Lung (tissue), 12 donors: Measurements from ENCODE around the gene ADNP2. TPM values are rescaled to one million over a fixed set of nuclear protein-coding genes. Genes with fewer than 3 reads are reported as not detected.

Source experiments
- ATAC-seq: fragments of 200-7000 bp; cut with Tn5 transposase; one replicate; pipeline ENCODE4 v1.9.1; 2020; ENCODE audit warnings: moderate number of reproducible peaks; ENCODE audit not compliant: insufficient read depth, low FRiP score
- DNase-seq, 3 donors: peaks; one replicate each; pipeline ENCODE4 v3.0.0-alpha.2; 2013 to 2017
- H3K27ac ChIP-seq, 2 donors: one replicate each; pipeline ENCODE4 v1.5.1; 2013; ENCODE audit warnings: mild to moderate bottlenecking in 2 of 2, moderate library complexity in 2 of 2, control low read depth in 1 of 2, inconsistent platforms in 1 of 2, low read depth in 1 of 2, low read length in 1 of 2
- H3K27me3 ChIP-seq, 3 donors: one replicate each; pipeline ENCODE4 v1.5.1; 2013; ENCODE audit warnings: low read length in 2 of 3; ENCODE audit not compliant: control insufficient read depth in 3 of 3, insufficient read depth in 3 of 3
- H3K36me3 ChIP-seq, 4 donors: one replicate each; pipeline ENCODE4 v1.5.1; 2013; ENCODE audit warnings: low read length in 4 of 4, mild to moderate bottlenecking in 1 of 4, moderate library complexity in 1 of 4; ENCODE audit not compliant: control insufficient read depth in 4 of 4, insufficient read depth in 4 of 4
- H3K4me1 ChIP-seq, 5 donors: one replicate each; pipeline ENCODE4 v1.5.1; 2013; ENCODE audit warnings: low read length in 5 of 5, mild to moderate bottlenecking in 2 of 5, moderate library complexity in 1 of 5; ENCODE audit not compliant: control insufficient read depth in 5 of 5, insufficient read depth in 5 of 5
- H3K4me3 ChIP-seq: one replicate; pipeline ENCODE4 v1.5.1; 2013; ENCODE audit warnings: mild to moderate bottlenecking, control low read depth, moderate library complexity
- H3K9ac ChIP-seq, 2 donors: one replicate each; pipeline ENCODE4 v1.5.1; 2013; ENCODE audit warnings: low read length in 2 of 2, control low read depth in 1 of 2; ENCODE audit not compliant: insufficient read depth in 1 of 2
- H3K9me3 ChIP-seq, 4 donors: one replicate each; pipeline ENCODE4 v1.5.1; 2013; ENCODE audit warnings: low read length in 3 of 4, mild to moderate bottlenecking in 1 of 4, moderate library complexity in 1 of 4; ENCODE audit not compliant: control insufficient read depth in 4 of 4, insufficient read depth in 3 of 4
- WGBS, 2 donors: extraction: QIAGEN DNeasy Blood & Tissue Kit; methylation state at CpG; one replicate each; pipeline ENCODE4 v1.1.7; 2013; 5-methylcytosine and 5-hydroxymethylcytosine counted together
- polyA plus RNA-seq, 2 donors: library from polyadenylated mRNA; stranded (reverse); fragments of 200-250 nt; gene quantifications; one replicate each; pipeline ENCODE4 v1.2.1, GENCODE V29; 2013
- total RNA-seq, 2 donors: library from RNA; depleted of rRNA in 1 of 2; stranded (reverse); fragments of >200 nt in 1 of 2; gene quantifications; one replicate each; pipeline ENCODE4 v1.2.1, GENCODE V29; 2014 to 2021
- TF ChIP-seq, protein P1 (sequence below): IDR thresholded peaks from 2 replicates; pipeline ENCODE4 v1.5.1; 2012; ENCODE audit warnings: mild to moderate bottlenecking; ENCODE audit errors: control extremely low read depth, extremely low read depth
- donor health status: control.
- donor health status: control.
- donor health status: Bipolar disorder and iron deficiency.
- donor health status: healthy.
- donor health status: DM: yes; HTN: yes; CAD: no.

ADNP2 gene
- total and polyA plus RNA-seq, 4 donors, result 4.9 to 16.3 (median 12.1) TPM

DNA sequence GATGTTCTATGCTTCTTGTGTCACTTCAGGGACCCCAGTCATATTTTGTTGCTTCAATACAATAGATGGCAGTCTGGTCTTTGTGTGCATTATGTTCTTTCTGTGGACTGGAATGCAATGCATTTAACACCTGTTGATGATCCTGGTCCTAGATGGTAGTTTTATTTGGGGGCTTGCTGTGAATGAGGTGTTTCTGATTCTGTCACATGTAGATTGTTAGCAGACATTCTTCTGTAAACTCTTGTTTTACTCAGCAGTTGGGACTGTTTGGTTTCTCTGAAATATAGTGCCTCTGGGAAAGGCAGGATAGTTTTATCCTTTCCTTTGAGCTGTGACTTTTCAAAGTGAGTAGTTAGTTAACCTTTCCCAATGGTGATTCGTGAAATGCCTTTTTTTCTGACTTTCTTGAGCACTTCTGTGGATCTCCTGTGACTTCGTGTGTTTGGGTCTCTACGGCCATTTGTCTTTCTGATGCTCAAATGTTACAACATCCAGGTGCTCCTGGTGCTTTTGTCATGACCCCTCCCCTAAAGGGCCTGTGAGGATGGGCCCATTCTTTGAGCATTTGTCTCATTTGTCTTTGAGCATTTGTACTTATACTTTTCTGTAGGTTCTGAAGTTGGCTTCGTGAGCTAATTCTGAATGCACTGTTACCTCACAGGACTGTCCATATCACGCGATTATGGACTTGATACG, 20.8 kb downstream of the ADNP2 start:
- H3K9ac ChIP-seq, result no peak overlapping the region
- DNase-seq, result no peak
- no peak overlapping the region for H3K4me3 ChIP-seq
- no peak overlapping the region for H3K27ac ChIP-seq
- peaks cover 0 to 8% (median 4%) of the 10 kb centered on the region in 4 donors for H3K36me3 ChIP-seq
- no peak for ATAC-seq
- no peaks in the 10 kb centered on the region for H3K4me1 ChIP-seq
- WGBS, 2 donors, result 69 to 85% methylated on average over 7 of the region's 7 CpGs
- no peaks in the 10 kb centered on the region for H3K27me3 ChIP-seq
- TF ChIP-seq, protein P1, sequence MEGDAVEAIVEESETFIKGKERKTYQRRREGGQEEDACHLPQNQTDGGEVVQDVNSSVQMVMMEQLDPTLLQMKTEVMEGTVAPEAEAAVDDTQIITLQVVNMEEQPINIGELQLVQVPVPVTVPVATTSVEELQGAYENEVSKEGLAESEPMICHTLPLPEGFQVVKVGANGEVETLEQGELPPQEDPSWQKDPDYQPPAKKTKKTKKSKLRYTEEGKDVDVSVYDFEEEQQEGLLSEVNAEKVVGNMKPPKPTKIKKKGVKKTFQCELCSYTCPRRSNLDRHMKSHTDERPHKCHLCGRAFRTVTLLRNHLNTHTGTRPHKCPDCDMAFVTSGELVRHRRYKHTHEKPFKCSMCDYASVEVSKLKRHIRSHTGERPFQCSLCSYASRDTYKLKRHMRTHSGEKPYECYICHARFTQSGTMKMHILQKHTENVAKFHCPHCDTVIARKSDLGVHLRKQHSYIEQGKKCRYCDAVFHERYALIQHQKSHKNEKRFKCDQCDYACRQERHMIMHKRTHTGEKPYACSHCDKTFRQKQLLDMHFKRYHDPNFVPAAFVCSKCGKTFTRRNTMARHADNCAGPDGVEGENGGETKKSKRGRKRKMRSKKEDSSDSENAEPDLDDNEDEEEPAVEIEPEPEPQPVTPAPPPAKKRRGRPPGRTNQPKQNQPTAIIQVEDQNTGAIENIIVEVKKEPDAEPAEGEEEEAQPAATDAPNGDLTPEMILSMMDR, result no peak
- no peaks in the 10 kb centered on the region for H3K9me3 ChIP-seq

DNA sequence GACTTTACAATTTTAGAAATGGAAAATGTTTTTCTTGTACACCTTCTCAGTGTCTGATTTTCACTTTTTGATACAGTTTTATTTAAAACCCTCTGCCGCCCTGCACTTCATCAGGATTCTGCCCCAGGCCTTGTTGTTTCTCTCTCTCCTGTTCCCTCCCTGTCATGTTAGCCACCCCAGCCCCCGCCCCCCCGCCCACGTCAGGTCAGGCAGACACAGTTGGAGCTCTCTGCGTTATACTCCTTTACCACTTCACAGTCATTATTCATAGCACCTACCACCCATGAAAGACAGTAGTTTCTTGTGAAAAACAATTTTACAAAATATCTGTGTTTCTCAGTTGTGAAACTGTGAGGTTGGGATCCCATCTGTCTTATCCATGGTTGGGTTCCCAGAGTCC, 21.5 kb downstream of the ADNP2 start:
- no peak for DNase-seq
- H3K9ac ChIP-seq, result no peak overlapping the region
- no peak overlapping the region for H3K4me3 ChIP-seq
- H3K9me3 ChIP-seq, result no peaks in the 10 kb centered on the region
- no peaks in the 10 kb centered on the region for H3K4me1 ChIP-seq
- ATAC-seq, result no peak
- TF ChIP-seq, protein P1, result no peak
- H3K27me3 ChIP-seq, result no peaks in the 10 kb centered on the region
- H3K27ac ChIP-seq, result no peak overlapping the region
- WGBS, 2 donors, result 76 to 83% methylated on average over 5 of the region's 5 CpGs
- peaks cover 4 to 12% (median 4%) of the 10 kb centered on the region in 4 donors for H3K36me3 ChIP-seq

DNA sequence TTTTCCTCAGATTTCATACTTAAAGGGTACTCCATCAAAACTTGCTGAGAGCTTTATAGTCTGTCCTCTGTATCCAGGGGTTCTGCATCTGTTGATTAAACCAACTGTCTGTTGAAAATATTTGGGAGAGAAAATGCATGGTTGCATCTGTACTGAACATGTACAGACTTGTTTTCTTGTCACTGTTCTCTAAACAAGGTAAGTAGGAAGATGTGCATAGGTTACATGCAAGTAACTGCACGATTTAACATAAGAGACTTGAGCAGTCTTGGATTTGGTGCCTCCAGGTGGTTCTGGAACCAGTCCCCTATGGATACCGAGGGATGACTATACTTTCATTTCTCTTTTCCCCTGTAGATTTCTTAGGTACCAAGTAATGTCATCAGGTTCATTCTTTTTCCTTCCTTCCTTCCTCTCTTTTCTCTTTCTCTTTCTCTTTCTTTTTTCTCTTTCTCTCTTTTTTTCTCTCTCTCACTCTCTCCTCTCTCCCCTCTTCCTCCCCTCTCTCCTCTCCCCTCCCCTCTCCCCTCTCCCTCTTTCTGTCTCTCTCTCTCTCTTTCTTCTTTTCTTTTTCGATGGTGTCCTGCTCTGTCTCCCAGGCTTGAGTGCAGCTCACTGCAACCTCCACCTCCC, 23.2 kb downstream of the ADNP2 start:
- Histone ChIP-seq H3K9me3 (no peaks in the 10 kb centered on the region), H3K27me3 (no peaks in the 10 kb centered on the region), H3K36me3 (peaks cover 12 to 21% (median 18%) of the 10 kb centered on the region in 4 donors), H3K9ac (no peak overlapping the region), H3K27ac (no peak overlapping the region), H3K4me3 (no peak overlapping the region), H3K4me1 (no peaks in the 10 kb centered on the region)
- 90 to 91% methylated on average over 3 of the region's 3 CpGs for WGBS, 2 donors
- no peak for ATAC-seq
- TF ChIP-seq, protein P1, result no peak
- no peak for DNase-seq
